Neutrophil (primary cell): ENCODE measurements around the gene ZBTB7A.

Experiments
- H3K27ac ChIP-seq: fragments of 200-600 bp; sonication (generic); 2 replicates; pipeline ENCODE4 v1.5.1; 2016; ENCODE audit warnings: mild to moderate bottlenecking, moderate library complexity
- H3K27me3 ChIP-seq: fragments of 200-600 bp; sonication (generic); 2 replicates; pipeline ENCODE4 v1.6.0; 2016; ENCODE audit warnings: mild to moderate bottlenecking
- H3K36me3 ChIP-seq: fragments of 200-600 bp; sonication (generic); 2 replicates; pipeline ENCODE4 v1.5.1; 2017
- H3K4me1 ChIP-seq, 2 experiments: fragments of 200-600 bp in 1 of 2; sonication (generic) in 1 of 2; 1 replicate in 1 of 2; 2 replicates in 1 of 2; pipeline versions ENCODE4 v1.5.1 to v1.6.1; 2013 to 2016; ENCODE audit warnings: low read depth in 1 of 2, low read length in 1 of 2, mild to moderate bottlenecking in 1 of 2, moderate library complexity in 1 of 2; ENCODE audit not compliant: control insufficient read depth in 1 of 2, insufficient read depth in 1 of 2
- H3K4me3 ChIP-seq, 2 experiments: fragments of 200-600 bp in 1 of 2; sonication (generic) in 1 of 2; 1 replicate in 1 of 2; 2 replicates in 1 of 2; pipeline ENCODE4 v1.5.1; 2013 to 2016; ENCODE audit warnings: low read depth in 1 of 2, low read length in 1 of 2, mild to moderate bottlenecking in 1 of 2, moderate library complexity in 1 of 2
- H3K9me3 ChIP-seq: fragments of 200-600 bp; sonication (generic); 2 replicates; pipeline ENCODE4 v1.5.1; 2016
- CTCF ChIP-seq: fragments of 200-600 bp; sonication (generic); IDR thresholded peaks from 2 replicates; pipeline ENCODE4 v1.5.1; 2016; ENCODE audit warnings: antibody characterized with exemption

ZBTB7A gene

GRCh38 chr19:4042064-4042730, 24.5 kb downstream of the ZBTB7A start:
- TF ChIP-seq CTCF, result no peak
- Histone ChIP-seq H3K36me3 (peaks cover 62% of the 10 kb centered on the region), H3K27me3 (no peaks in the 10 kb centered on the region), H3K27ac (peak overlapping the region; percentile 19), H3K4me3 (no peak overlapping the region), H3K4me1 (no peaks in the 10 kb centered on the region), H3K9me3 (no peaks in the 10 kb centered on the region)

- Histone ChIP-seq H3K27ac (no peak overlapping the region), H3K9me3 (no peaks in the 10 kb centered on the region), H3K4me1 (peaks cover 0 to 4% of the 10 kb centered on the region in 2 experiments), H3K4me3 (no peak overlapping the region), H3K36me3 (peaks cover 74% of the 10 kb centered on the region), H3K27me3 (no peaks in the 10 kb centered on the region)
- TF ChIP-seq CTCF, result no peak
These were observed 27.9 kb downstream of the ZBTB7A start for GRCh38 chr19:4038661-4039423.

- no peak overlapping the region for H3K4me3 ChIP-seq
- no peak for TF ChIP-seq CTCF
- no peak overlapping the region for H3K27ac ChIP-seq
- no peaks in the 10 kb centered on the region for H3K27me3 ChIP-seq
- peaks cover 82% of the 10 kb centered on the region for H3K36me3 ChIP-seq
- H3K4me1 ChIP-seq, result peaks cover 0 to 4% of the 10 kb centered on the region in 2 experiments
- no peaks in the 10 kb centered on the region for H3K9me3 ChIP-seq
These were observed 28.6 kb downstream of the ZBTB7A start for GRCh38 chr19:4038057-4038456.

- Histone ChIP-seq H3K27me3 (no peaks in the 10 kb centered on the region), H3K27ac (no peak overlapping the region), H3K36me3 (peaks cover 85% of the 10 kb centered on the region), H3K4me1 (peaks cover 0 to 4% of the 10 kb centered on the region in 2 experiments), H3K4me3 (no peak overlapping the region), H3K9me3 (no peaks in the 10 kb centered on the region)
- no peak for TF ChIP-seq CTCF
These were observed 29.3 kb downstream of the ZBTB7A start for GRCh38 chr19:4037301-4037949.

- Histone ChIP-seq H3K36me3 (peaks cover 85% of the 10 kb centered on the region), H3K4me1 (peaks cover 0 to 4% of the 10 kb centered on the region in 2 experiments), H3K27ac (no peak overlapping the region), H3K9me3 (no peaks in the 10 kb centered on the region), H3K27me3 (no peaks in the 10 kb centered on the region), H3K4me3 (no peak overlapping the region)
- no peak for TF ChIP-seq CTCF
These were observed 30.0 kb downstream of the ZBTB7A start for GRCh38 chr19:4036576-4037300.
